ENCODE measurements around the gene TINAG.

DNA sequence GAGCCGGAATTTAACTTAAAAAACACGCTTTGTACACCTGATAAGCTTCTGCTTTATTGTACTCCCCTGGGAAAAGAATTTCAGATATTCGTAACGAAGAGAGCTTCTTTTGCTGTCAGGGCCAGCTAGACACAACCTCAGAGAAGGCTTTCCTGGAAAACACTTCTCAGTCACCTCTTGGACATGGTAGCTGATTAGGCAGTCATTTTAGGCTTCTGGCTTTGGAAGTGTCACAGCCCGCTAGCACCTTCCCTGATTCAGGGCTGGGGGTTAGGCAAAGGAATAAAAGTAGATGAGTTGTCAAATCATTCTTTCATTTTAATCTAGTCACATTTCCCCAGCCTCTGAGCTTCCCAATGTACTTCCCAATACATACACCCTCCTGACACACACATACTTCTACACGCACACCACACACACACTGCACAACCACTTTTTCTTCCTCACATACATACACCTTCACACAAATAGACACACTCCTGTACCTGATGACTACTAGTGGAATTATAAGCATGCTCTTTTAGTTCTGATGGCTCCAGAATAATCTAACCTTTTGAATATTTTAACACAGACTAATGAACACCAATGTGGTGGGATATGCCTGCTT is 34.9 kb upstream of the TINAG start:
- TF ChIP-seq, protein P1, sequence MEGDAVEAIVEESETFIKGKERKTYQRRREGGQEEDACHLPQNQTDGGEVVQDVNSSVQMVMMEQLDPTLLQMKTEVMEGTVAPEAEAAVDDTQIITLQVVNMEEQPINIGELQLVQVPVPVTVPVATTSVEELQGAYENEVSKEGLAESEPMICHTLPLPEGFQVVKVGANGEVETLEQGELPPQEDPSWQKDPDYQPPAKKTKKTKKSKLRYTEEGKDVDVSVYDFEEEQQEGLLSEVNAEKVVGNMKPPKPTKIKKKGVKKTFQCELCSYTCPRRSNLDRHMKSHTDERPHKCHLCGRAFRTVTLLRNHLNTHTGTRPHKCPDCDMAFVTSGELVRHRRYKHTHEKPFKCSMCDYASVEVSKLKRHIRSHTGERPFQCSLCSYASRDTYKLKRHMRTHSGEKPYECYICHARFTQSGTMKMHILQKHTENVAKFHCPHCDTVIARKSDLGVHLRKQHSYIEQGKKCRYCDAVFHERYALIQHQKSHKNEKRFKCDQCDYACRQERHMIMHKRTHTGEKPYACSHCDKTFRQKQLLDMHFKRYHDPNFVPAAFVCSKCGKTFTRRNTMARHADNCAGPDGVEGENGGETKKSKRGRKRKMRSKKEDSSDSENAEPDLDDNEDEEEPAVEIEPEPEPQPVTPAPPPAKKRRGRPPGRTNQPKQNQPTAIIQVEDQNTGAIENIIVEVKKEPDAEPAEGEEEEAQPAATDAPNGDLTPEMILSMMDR (IDR thresholded peaks at IDR 0.05) = no peak
- no peak for TF ChIP-seq POLR2AphosphoS5 (IDR thresholded peaks at IDR 0.05)
- no peak for TF ChIP-seq POLR2A (IDR thresholded peaks at IDR 0.05)

Data from gastroesophageal sphincter (tissue), 3 donors.